ENCODE data around the gene DSEL.

Gene DSEL

DNA sequence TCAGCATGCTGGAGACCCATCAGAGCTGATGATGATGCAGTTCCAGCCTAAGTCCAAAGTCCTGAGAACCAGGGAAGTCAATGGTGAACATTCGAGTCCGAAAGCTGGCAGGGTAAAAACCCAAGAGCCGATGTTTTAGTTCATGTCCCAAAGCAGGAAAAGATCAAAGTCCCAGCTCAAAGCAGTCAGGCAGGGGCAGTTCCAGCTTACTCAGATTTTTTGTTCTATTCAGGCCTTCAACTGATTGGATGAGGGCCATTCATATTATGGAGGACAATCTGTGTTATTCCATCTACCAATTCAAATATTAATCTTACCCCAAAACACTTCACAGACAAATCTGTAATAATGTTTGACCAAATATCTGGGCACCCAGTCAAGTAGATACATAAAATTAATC, 38.3 kb downstream of the DSEL start:
- peaks cover 0 to 6% of the 10 kb centered on the region in 2 donors for H3K27me3 Mint-ChIP-seq
- H3K36me3 Mint-ChIP-seq = no peaks in the 10 kb centered on the region
- no peaks in the 10 kb centered on the region for H3K9me3 Mint-ChIP-seq
- no peaks in the 10 kb centered on the region for H3K4me1 Mint-ChIP-seq
- H3K27ac Mint-ChIP-seq = no peak overlapping the region
- no peak overlapping the region for H3K4me3 Mint-ChIP-seq
- ATAC-seq (replicated peaks) = no peak
- DNase-seq = no peak

DNA sequence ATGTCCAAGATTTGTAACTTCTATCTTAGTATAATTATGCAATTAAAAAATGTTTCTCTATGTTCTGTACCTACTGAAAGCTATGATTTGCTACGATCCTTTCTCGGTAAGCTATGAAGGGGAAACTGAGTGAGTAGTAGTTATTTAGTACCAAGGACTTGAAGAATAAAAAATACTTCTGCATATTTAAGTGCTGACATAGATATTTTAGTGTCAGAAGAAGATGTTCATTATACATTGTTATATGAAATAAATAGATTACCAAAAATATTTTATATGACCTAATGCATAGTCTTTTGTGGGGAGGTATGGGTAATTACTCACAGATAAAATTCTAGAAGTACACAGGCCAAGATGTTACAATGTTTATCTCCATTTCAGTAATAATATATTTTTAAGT, 39.0 kb downstream of the DSEL start:
- Mint-ChIP-seq H3K4me3 (no peak overlapping the region), H3K27me3 (peaks cover 0 to 6% of the 10 kb centered on the region in 2 donors), H3K4me1 (no peaks in the 10 kb centered on the region), H3K36me3 (no peaks in the 10 kb centered on the region), H3K27ac (no peak overlapping the region), H3K9me3 (no peaks in the 10 kb centered on the region)
- no peak for DNase-seq
- ATAC-seq (replicated peaks) = no peak

DNA sequence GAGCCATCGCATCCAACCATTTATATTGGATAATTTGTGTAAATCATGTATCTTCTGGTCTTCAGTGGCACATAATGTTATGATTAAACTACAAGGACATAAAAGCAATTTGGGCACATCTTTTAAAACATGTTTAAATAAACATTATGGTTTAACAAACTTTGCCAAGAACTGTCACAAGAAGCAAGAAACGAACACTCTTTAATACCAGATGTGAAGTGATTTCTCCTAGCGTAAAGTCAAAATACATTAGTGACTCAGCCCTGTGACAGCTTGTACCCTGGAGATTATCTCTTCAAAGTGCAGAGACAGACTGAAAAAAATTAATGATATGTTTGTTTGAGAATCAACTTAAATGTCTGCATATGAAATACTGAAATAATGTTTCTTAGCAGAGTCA, 39.9 kb downstream of the DSEL start:
- Mint-ChIP-seq H3K4me3 (no peak overlapping the region), H3K27me3 (peaks cover 0 to 6% of the 10 kb centered on the region in 2 donors), H3K9me3 (no peaks in the 10 kb centered on the region), H3K4me1 (no peaks in the 10 kb centered on the region), H3K36me3 (no peaks in the 10 kb centered on the region), H3K27ac (no peak overlapping the region)
- no peak for ATAC-seq (replicated peaks)
- DNase-seq = no peak

DNA sequence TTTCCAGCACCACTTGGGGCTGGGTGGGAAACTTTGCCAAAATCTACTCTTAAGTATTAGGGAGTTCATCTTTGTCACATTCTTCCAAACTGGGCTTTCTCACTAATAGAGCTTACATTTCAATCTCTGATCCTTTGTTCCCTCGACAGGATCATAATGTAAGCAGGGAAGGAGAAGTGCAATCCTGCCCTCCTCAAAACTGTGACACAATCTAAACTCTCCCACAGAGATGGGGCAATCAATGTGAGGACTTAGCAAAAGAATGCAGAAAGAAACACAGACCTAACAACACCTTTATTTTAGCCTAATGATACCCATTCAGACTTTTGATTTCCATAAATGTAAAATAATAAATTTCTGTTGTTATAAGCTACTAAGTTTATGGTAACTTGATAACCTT, 40.8 kb downstream of the DSEL start:
- ATAC-seq (replicated peaks) (no peak), DNase-seq (no peak)
- peaks cover 0 to 6% of the 10 kb centered on the region in 2 donors for H3K27me3 Mint-ChIP-seq
- H3K36me3 Mint-ChIP-seq = no peaks in the 10 kb centered on the region
- H3K27ac Mint-ChIP-seq = no peak overlapping the region
- no peaks in the 10 kb centered on the region for H3K9me3 Mint-ChIP-seq
- H3K4me1 Mint-ChIP-seq = no peaks in the 10 kb centered on the region
- H3K4me3 Mint-ChIP-seq = no peak overlapping the region

DNA sequence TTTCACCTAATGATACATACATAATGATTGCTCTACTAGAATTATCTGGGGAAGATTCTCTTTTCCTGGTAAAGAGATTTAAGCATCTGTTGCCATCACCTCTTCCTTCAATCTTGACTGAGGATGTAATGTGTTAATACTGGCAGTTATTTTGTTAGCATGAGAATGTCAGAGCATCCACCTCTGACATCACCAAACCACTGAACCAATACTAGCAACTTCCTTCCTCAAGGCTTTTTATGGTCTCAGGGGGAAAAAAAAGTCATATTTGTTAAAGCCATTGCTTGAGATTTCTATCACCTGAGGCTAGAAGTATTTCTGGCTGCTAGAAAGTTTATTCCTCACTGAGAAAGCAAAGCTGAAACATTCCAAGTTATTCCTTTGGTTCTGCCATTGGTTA, 48.5 kb downstream of the DSEL start:
- Mint-ChIP-seq H3K4me1 (peaks cover 16 to 28% of the 10 kb centered on the region in 2 donors), H3K27ac (peak overlapping the region; percentile 77), H3K4me3 (peak overlapping the region; percentile 44 to 57), H3K27me3 (no peaks in the 10 kb centered on the region), H3K36me3 (no peaks in the 10 kb centered on the region), H3K9me3 (peaks cover 0 to 1% of the 10 kb centered on the region in 2 donors)
- DNase-seq (no peak), ATAC-seq (replicated peaks) (peak; percentile 94 to 95)

DNA sequence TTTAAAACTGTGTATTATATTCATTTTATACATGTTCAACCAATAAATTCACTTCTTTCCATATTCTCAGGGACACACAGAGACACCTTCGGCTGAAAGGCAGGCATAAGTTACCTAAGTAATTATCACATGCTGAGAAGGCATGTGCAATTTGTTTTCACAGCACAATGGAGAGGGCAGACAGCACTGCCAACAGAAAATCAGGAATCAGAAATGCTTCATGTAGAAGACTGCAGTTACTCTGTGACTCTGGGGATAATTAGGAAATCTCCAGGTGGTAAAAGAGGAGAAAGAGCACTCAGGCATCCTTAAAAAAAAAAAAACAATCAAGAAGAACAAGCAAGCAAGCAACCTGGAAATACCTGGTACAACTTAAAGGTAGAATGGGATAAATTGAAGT, 49.3 kb downstream of the DSEL start:
- peaks cover 16 to 28% of the 10 kb centered on the region in 2 donors for H3K4me1 Mint-ChIP-seq
- DNase-seq (no peak), ATAC-seq (replicated peaks) (no peak)
- no peaks in the 10 kb centered on the region for H3K27me3 Mint-ChIP-seq
- no peaks in the 10 kb centered on the region for H3K36me3 Mint-ChIP-seq
- H3K27ac Mint-ChIP-seq = peak overlapping the region; percentile 3
- H3K4me3 Mint-ChIP-seq = peak overlapping the region in 1 of 2 donors; percentile 18
- peaks cover 0 to 1% of the 10 kb centered on the region in 2 donors for H3K9me3 Mint-ChIP-seq

DNA sequence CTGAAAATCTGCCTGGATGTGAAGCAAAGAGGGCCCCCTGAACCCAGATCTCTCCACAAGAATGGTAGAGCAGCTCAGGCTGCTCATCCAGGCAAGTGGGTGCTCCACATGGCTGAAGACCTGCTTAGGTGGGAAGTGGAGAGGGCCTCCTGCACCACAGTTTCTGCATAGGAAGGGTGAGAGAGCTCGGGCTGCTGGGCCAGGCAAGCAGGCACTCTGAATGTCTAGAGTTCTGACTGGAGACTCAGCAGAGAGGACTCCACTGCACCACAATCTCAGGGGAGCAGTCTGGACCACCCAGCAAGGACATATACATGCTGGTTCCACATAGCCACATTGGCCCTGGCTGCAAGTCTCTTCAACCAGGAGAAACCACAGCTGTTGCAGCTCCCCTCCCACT, 52.0 kb downstream of the DSEL start:
- Mint-ChIP-seq H3K27me3 (peaks cover 0 to 9% of the 10 kb centered on the region in 2 donors), H3K9me3 (peaks cover 0 to 1% of the 10 kb centered on the region in 2 donors), H3K27ac (no peak overlapping the region), H3K4me3 (no peak overlapping the region), H3K4me1 (peaks cover 16 to 28% of the 10 kb centered on the region in 2 donors), H3K36me3 (no peaks in the 10 kb centered on the region)
- no peak for ATAC-seq (replicated peaks)
- no peak for DNase-seq

DNA sequence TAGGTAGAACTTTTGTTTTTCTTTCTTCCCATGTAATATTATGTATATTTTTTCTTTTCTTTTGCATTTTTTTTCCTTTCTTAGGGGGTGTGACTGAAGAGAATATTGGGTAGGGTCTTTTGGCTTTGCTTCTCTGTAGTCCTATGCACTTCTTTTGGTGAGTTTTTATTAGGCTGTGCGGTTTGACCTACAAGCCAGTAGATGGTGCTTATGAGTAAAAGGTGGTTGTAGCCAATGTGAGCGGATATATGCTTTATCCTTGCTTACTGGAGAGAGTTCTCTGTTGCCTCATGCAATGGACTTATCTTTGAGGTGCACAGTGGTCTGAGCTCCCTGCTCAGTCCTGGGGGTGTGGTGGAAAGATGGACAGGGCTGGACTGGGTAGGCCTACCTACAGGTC, 52.7 kb downstream of the DSEL start:
- Mint-ChIP-seq H3K27ac (no peak overlapping the region), H3K36me3 (no peaks in the 10 kb centered on the region), H3K4me3 (no peak overlapping the region), H3K9me3 (peaks cover 0 to 1% of the 10 kb centered on the region in 2 donors), H3K27me3 (peaks cover 0 to 9% of the 10 kb centered on the region in 2 donors), H3K4me1 (peaks cover 14 to 23% of the 10 kb centered on the region in 2 donors)
- peak; percentile 40 to 55 for ATAC-seq (replicated peaks)
- no peak for DNase-seq

DNA sequence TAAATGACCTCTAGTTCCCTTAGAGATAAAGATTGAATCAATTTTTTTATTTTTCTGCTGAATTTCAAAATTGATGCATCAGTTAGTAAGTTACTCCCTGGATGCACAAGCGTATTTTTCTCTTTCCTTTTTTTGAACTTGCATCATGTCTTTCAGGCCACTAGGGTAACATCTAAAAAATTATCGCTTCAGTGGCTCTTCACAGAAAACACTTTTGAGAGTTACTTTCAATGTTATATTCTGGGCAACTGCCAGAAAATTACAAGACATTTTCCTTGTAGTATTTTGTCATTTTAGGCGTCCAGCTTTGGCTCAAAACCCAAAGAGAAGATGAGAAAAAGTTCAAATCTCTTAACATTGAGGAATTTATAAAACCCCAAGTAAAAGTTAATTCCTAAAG, 59.8 kb downstream of the DSEL start:
- no peaks in the 10 kb centered on the region for H3K4me1 Mint-ChIP-seq
- ATAC-seq (replicated peaks) (no peak), DNase-seq (no peak)
- H3K4me3 Mint-ChIP-seq = no peak overlapping the region
- H3K36me3 Mint-ChIP-seq = no peaks in the 10 kb centered on the region
- peaks cover 0 to 6% of the 10 kb centered on the region in 2 donors for H3K27me3 Mint-ChIP-seq
- H3K27ac Mint-ChIP-seq = no peak overlapping the region
- no peaks in the 10 kb centered on the region for H3K9me3 Mint-ChIP-seq
